HG03095 (cell line): ENCODE measurements around the gene MTNR1A.

Source experiments
- ATAC-seq: cut with Tn5 transposase; IDR thresholded peaks from one replicate; pipeline ENCODE4 v1.9.1; 2021; ENCODE audit warnings: moderate library complexity; ENCODE audit not compliant: unreplicated experiment

MTNR1A gene

GRCh38 chr4:186494496-186494895, 60.9 kb downstream of the MTNR1A start:
- ATAC-seq = no peak

GRCh38 chr4:186487726-186488125, 67.6 kb downstream of the MTNR1A start:
- no peak for ATAC-seq

DNA sequence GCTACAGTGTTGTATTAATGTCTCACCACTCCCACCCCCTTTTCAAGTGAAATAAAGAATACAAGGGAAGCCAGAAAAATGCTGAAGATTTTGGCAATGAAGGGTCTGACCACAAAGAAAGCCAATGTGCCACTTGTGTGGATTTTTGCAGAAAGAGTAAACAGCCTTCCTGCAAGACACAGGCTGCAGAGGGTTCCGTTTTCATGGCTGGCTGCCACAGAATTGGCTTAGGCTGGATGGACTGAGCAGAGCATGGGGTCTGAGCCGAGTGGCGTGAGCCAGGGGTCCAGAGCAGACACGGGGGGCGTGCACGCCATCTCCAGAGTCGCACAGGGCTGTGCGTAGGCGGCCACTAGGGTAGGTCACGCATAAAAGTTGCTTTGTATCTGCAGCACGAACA, 69.2 kb downstream of the MTNR1A start:
- ATAC-seq = no peak

GRCh38 chr4:186485561-186486062, 69.8 kb downstream of the MTNR1A start:
- ATAC-seq = no peak

- ATAC-seq = no peak
These were observed 70.2 kb downstream of the MTNR1A start for GRCh38 chr4:186485150-186485549.

GRCh38 chr4:186483656-186484055, 71.7 kb downstream of the MTNR1A start:
- ATAC-seq = no peak
